Activated gamma-delta T cell (primary cell): ENCODE results near the gene AK8.

Experiments
- DNase-seq: peaks from one replicate; lab custom pipeline; 2025; lab: John Stamatoyannopoulos, UW

AK8 gene

DNA sequence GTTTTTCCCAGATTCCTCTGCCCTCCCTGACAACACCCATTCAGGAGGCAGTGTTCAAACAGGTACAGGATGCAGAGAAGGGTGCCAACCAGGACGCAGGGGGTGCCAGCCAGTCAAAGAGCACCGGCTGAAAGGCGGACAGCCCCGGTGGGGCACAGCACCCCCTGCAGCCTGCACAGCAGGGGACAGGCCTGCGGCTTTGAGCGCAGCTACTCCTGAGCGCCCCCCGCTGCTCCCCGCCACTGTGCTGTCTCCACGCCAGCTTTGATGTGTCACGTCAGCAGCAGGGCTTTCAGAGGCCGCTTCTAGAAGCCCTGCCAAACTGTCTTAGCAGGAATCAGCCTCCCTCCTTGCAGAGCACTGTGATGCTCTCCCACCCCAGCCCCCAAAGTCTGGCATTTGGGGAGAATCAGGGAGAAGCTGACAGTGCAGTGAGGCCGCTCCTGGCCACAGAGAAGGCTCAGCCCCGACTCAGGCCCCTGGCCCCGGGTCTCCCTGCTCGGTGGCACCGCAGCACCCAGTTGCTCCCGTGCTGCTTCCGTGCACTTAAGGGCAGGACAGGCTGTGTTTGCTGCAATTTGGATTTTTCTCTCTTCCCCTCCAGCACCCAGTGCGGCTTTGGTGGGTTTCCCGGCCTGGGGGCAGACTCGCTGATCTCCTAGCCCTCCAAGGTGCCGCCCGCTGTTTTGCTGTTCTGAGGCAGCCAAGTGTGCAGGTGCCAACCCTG is 20.3 kb downstream of the AK8 start:
- DNase-seq, result no peak

DNA sequence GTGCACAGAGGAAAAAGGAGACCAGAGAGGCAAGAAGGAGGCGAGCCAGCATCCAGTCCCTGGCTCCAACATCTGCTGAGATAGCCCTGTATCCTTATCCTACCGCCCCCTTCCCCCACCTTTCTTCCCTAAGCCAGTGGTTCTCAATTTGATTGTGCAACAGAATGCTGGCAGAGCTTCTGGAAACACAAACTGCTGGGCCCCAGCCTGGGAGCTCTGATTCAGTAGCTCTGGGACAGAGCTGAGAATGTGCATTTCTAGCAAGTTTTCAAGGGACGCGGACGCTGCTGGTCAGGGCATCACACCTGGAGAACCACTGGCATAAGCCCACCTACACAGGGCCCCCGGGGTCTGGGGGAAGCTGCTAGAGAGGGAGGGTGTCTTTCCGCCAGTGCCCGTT is 21.1 kb downstream of the AK8 start:
- no peak for DNase-seq

DNA sequence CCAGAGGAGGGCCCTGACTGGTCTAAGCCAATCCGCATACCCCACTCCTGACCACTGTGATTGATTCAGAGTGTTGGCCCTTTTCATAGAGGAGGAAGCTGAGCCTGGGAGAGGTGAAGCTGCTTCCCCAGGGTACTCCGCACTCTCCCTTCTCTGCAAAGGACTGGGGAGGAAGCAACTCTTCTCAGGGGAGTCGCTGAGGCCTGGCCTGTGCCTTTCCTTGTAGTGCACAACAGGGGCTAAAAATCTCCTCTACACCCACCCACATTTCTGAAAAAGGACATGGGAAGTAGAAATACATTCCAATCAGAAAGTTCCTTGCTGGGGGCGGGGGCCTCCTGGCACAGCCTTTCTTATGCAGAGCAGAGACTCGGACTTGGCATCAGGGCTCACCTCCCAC is 22.2 kb downstream of the AK8 start:
- no peak for DNase-seq

DNA sequence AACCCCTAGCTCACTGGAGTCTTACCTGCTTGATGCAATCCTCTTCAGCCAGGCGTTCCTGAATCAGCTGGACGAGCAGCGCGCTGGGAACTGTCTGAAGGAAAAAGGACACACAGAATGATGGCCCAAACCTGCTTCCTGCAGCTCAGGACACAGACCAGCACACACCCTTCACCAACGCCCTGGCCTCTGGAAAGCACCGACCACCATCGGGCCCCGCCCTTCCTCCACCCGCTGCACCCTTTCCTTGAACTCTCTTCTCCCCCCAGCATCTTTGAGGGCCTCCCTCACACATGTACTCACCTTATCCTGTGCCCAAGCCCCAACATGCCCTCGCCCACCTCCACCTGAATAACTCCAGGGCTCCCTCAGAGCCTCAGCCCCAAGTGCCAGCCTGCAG is 23.3 kb downstream of the AK8 start:
- DNase-seq, result no peak

DNA sequence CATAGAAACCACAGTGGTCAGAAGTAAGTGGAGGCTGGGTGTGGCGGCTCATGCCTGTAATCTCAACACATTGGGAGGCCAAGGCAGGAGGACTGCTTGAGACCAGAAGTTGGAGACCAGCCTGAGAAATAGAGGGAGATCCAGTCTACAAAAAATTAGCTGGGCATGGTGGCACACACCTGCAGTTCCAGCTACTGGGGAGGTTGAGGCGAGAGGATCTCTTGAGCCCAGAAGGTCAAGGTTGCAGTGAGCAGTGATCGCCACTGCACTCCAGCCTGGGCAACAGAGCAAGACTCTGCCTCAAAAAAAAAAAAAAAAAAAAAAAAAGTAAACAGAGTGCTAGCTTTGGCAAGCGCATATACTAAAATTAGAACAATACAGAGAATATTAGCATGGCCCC is 24.6 kb downstream of the AK8 start:
- DNase-seq, result no peak

DNA sequence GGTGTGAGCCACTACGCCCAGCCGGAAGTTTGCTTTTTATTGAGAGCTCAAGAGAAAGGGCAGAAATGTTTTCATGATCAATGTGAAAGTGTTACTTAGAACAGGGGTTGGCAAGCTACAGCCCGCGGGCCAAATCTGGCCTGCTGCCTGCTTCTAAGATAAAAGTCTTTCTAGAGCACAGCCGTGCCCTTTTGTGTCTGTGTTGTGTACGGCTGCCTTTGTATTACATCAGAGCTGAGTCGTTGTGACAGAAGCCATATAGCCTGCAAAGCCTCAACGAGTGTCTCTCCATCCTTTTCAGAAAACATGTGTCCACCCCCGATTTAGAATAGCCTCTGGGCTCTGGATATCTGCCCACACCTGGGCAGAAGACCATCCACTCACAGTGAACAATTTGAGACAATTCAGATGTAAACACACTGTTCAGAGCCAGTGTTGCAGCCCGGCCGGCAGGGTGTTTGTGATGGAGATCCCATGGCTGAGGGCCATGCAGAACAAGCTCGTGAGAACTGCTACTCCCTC is 28.8 kb downstream of the AK8 start:
- DNase-seq, result no peak

DNA sequence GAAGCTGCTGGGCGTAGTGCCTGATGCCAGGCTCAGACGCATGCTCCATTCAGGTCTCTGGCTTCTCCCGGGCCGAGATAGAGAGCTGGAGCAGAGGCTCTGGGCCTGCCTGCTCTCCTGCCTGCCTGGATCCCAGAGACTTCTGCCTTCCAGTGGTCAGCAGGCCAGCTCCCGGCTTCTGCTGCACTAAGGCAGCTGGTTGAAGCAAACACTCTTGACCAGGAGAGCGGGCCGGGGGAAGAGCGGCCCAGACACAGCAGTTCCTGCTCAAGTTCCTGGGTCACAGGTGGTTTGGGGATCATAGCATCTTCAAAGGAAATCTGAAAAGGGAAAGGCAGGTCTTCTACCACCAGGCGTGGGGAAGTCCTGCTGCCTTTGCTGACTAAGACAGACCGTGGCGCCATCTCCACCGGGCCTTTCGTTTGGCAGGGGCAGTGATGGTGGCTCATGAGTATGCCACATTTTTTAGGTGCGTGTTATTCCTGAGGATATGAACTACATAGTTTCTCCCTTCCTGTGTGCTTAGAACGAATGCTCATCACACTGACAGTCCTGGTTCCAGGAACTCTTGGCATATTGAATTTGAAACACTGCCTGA is 31.1 kb downstream of the AK8 start:
- no peak for DNase-seq

DNA sequence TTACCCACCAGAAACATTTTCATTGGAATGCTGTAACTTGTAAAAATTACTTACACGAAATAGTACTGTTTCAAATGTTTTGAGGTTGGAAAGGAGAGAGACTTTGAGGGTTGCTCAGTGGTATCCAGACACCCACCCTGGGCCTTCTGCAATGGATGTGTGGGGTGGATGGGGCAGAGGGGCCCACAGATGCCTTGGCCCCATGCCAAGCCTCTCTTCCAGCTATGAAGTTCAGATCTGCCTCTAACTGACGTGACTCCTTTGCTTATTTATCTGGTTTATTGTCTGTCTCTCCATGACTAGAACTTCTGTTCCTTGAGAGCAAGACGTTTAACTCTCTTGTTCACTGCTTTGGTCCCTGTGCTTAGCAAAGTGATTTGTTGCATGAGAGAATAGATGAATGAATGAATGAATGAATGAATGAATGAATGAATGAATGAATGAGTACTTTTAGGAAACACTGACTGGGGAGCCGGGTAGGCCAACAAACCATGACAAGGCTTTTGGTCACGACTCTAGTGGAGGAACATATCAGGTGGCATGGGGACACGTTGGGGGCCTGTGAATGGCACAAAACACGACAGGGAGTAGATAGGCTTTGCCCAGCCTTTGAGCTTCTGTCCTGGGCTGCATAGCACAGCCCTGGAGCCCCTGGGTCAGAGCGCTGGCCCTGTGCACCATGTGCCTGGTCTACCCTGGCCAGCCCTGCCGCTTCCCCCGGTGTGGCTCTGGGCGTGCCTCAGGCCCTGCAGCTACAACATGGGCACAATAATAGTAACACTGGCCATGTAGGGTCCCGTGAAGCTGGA is 31.8 kb downstream of the AK8 start:
- no peak for DNase-seq

DNA sequence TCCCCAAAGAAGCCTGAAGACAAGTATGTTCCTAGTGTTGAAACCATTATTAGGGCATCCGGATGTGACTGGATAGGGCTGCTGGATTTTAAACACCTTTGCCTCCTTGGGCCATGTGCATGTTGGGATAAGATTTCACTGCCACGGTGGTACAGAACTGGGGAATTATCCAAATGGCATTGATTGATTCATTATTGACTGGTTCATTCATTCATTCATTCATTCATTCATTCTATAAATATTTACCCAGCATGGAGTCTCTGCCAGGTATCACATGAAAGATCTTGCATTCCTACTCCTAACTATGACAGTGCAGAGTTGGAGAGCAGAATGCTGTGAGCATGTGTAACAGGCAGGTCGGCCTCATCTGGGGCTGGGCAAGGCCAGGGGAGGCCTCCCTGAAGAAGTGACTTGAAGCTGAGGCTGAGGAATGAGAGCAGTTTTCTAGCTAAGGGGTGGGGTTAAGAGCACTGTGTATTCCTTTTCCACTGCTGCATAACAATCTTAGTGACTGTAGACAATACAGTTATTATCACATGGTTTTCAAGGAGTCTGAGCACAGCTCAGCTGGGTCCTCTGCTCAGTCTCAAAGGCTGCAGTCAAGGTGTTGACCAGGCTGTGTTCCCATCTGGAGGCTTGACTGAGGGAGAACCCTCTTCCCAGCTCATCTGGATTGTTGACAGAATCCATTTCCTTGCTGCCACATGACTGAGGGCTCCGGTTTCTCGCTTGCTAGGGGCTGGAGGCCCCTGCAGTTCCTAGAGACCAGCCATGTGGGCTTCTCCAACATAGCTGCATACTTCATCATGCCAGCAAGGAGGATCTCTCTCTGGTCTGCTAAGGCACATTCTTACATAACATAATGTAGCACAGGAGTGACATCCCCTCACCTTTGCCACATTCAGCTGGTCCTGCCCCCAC is 35.7 kb downstream of the AK8 start:
- DNase-seq, result no peak

DNA sequence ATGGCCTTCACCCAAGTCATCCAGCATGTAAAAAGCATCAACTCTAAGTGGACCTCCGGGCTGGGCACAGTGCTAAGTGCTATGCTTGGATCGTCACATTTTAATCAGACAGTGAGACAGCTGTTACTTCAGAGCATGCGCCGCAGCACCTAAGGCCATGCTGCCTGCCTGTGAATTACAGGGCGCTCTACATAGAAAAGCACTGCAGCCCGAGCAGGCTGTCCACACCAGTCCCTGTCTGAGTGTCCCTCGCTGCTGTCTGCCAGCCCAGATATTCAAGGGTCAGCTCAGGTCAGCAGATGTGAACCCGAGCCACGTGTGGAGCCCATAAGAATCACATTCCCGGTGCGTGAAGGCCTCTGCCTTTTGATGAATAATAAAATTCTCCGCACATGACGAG is 37.1 kb downstream of the AK8 start:
- DNase-seq, result no peak

DNA sequence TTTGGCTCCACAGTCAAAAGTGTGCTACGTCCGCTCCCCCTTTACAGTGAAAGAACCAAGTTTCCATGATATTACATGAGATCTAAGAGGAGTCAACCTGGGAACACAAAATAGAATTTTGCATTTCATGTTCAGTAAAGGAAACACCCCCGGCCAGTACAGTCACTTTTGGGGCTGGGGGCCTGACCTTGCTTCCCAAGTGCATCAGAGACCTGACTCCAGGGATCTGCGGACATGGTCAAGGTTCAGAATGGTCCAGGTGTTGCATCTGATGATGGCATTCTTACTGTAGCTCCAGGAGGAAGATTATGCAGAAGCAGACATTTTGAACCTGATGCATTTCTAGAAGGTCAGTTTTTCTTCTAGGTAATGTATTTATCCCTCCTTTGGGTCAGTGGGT is 39.8 kb downstream of the AK8 start:
- DNase-seq, result no peak

DNA sequence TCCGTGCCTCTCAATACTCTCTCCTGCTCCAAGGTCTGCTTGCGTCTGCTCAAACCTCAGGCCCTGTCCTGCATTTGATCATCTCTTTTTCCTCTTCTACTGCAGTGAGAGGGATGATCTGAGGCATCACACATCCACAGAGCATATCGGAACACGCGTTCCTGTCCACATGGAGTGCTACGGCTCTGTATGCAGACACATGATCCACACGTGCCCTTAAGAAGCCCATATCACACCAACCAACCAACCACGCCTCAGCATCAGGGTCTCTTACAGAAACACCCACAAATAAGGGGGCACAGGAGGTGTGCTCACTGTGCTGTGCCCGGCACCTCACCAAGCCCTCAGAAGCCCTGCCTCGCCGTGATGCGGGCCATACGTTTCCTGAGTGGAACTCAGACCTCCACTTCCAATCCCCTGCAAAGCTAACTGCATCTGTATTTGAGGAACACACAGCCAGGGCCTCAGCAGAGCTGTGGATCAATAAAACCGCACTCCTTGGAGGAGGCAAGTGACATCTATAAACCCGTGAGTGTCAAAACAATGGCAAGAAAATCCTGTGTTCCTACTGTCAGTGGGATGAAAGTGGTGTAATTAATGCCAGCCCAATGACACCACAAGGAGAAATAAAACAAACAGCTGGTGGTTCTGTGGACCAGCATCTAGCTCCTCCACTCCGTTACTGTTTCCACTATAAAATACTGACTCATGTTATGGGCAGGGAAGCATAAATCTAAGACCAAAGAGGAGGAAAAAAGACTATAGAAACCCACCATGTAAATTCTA is 40.4 kb downstream of the AK8 start:
- DNase-seq, result no peak

DNA sequence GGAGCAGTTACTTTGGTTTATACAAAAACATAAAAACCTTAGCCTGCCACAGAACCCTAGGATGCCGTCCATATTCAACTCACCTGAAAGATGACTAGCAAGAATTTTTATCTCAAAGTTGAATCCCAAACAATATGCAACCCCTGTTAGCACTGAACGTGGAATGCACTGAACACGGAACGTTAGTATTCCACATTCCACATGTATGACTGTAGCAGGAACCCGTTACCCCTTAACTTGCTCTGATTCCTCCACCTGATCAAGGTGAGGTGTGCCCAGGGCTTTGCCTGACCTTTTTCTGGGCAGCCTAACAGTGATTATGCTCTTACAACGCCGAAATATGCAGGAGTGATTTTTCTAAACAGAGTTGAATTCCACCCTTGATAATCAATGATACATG is 43.7 kb downstream of the AK8 start:
- no peak for DNase-seq

DNA sequence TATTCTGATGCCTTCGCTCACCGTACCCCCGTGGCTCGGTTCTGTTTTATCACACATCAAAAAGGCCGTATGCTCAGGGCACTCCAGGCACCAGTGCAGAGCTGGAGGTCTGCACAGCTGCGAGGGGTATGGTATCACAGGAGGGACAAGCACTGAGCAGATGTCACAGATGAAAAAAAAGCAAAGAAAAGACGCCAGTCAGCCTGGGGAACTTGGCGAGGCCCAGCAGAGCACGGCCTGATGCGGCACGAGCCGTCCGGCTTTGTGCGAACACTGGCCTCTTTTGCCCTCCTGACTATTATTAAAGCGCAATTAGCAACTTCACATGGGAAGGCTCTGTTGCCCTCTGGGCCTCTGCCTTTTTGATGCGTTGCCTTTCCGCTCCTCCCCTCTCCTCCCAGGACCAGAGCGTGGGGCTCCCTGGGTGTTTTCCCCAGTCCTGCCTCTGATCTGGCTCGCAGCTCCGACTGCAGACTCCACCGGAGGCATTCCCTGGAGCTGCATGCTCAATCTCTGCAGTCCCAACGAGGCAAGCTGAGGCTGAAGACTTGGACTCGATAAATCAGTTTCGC is 44.4 kb downstream of the AK8 start:
- DNase-seq, result no peak

DNA sequence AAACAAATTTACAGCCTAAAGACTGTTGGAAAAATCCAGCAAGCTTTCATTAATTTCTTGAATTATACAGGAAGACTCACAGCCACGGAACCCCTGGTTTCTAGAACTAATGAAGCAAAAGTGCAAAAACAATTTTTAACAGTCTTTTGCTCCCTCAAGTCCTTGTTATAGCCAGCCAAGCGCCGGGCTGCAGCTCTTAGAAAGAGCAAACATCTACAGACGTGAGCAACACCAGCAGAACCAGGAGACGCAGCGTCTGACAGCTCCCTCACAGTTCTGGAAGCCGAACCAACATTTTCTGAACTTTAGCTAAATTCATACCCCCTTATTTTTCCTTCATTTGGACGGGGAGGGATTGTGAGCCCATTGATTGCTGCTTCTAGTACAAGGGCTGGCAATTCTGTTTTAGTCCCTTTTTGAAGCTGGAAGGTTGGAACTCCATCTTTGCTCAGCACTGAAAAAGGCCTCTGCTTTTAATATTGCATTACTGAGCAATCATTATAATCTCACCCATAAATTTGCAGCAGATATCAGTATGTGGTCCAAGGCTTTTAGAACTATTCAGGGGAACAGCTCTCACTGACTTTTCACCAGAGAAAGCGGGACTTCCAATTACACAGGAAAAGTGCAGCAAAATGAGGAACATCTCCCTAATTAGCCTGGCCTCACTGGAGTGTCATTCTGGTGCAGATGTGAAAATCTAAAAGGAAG is 45.8 kb downstream of the AK8 start:
- no peak for DNase-seq

DNA sequence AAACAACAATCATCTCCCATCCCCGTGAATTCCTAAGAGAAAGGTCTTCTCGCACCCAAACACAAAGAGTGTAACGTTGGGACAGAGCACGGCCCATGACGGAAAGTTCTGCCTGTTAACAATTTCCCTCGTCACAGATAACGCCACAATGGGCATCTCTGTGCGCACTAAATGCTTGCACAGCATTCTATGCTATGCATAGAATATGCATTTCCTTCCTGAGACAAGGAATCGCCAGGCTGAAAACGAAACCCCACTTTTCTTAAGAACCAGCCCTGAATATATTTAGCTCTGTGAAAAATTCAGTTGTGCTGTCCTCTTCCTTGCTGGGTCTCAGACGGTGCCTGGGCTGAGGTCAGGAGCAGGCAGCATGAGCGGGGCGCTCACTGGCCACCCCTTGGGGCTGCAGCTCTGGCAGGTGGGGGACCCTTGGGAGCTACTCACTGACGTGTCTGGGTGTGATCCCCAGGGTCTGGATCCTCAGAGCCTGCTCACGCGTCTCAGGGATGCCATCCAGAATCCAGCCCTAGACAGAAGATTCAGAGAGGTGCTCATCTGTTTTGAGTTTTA is 49.8 kb downstream of the AK8 start:
- DNase-seq, result no peak

DNA sequence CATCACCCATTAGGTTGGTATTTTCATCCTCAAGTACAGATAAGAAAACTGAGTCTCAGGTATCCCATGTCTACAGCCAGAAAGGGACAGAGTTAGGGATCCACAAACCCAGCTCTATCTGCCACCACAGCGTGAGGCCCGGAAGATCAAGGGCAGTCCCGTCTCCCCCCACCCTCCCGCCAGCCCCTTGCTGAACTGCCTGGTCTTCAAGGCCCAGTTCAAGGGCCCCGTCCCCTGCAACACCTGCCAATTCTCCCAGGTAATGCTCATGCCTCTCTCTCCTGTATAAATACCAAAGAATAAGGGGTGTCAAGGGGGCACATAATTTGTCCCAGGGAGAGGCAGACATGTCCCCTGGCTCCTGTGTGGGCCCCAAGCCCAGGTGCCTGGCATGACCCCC is 50.7 kb downstream of the AK8 start:
- DNase-seq, result no peak

DNA sequence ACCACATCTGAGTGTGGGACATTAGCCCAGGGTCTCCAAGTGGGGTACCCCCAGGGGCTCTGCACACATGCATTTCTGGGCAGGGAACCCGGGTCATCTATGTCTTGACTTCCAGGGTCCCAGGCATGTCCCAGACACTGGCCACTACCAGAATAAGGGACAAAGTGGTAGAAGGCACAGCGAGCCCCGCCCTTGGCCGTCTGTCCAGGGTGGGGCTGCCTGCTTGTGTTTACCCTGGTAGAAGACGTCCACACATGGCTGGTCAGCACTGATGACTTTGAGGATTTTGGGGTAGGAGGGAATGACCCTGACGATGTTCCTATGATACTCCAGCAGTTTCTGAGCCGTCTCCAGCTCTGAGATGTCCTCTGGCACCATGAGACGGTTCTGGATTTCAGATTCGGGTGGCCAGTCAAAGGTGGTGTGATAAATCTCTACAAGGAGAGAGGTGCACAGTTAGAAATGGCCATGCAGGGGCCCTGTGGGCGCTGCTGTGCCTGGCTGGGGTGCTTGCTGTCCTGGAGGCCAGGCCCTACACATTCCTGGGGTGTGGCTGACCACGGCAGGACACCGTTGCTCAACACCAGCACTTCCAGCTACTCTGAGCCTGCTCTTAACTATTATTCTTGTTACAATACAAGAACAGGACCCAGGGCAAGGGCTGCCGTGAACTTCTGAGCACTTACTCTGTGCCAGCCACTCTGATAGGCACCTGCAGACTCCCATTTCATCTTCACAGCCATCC is 51.3 kb downstream of the AK8 start:
- DNase-seq, result no peak

DNA sequence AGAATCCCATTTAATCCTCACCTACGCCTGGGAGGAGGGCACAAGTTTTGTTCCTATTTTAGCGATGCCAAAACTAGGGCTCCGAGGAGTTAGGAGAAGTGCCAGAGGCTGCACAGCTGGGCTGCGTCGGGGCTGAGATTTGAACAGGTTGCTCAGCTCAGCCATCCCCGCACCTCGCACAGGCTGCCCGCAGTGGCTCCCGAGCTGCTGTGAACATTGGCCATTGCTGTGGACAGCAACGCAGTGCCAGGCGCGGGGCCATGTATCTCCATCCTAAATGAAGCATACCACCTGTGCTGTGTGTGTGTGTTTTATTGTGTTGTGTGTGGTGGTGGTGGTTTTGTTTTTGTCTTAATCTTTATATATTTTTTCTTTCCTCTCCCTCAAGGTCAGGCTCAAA is 52.0 kb downstream of the AK8 start:
- no peak for DNase-seq
